SK-N-SH treated with all-trans-retinoic acid at 6 μM for 48 hours (cell line): ENCODE measurements around the gene ATRNL1.
A peak's percentile ranks its signal among the peaks of the same experiment; 100 is the strongest.
"Not testable (repeated sequence)": the region's sequence is repeated elsewhere in the genome, so short reads cannot be mapped to it uniquely, and the experiment has no call there.

Experiments used
- ATAC-seq: fragments of 200-7000 bp; cut with Tn5 transposase; 3 replicates; pipeline ENCODE4 v1.9.1; 2020; ENCODE audit warnings: mild to moderate bottlenecking, moderate library complexity
- ARNTL ChIP-seq: fragments of 450-650 bp; formaldehyde crosslinking; IDR thresholded peaks from 2 replicates; pipeline ENCODE4 v1.5.0; 2020; ENCODE audit warnings: low read depth, mild to moderate bottlenecking, moderate library complexity, borderline replicate concordance
- BACH2 ChIP-seq: fragments of 250-450 bp; sonication (Bioruptor Pico); IDR thresholded peaks from 2 replicates; pipeline ENCODE4 v1.9.0; 2021; ENCODE audit warnings: mild to moderate bottlenecking, borderline replicate concordance
- CREB5 ChIP-seq: fragments of 250-450 bp; sonication (Bioruptor Pico); IDR thresholded peaks from 2 replicates; pipeline ENCODE4 v1.5.1; 2020; ENCODE audit warnings: low read depth, mild to moderate bottlenecking, moderate library complexity
- CSDC2 ChIP-seq: fragments of 250-450 bp; sonication (Bioruptor Pico); IDR thresholded peaks from 2 replicates; pipeline ENCODE4 v1.5.0; 2020; ENCODE audit warnings: mild to moderate bottlenecking, moderate library complexity
- ESRRG ChIP-seq: fragments of 250-450 bp; sonication (Bioruptor Pico); IDR thresholded peaks from 2 replicates; pipeline ENCODE4 v1.6.1; 2021; ENCODE audit warnings: mild to moderate bottlenecking
- GLIS3 ChIP-seq: fragments of 250-450 bp; sonication (Bioruptor Pico); IDR thresholded peaks from 2 replicates; pipeline ENCODE4 v1.5.0; 2020; ENCODE audit warnings: mild to moderate bottlenecking, moderate library complexity
- ISL1 ChIP-seq: fragments of 250-450 bp; sonication (Bioruptor Pico); IDR thresholded peaks from 2 replicates; pipeline ENCODE4 v2.1.2; 2022; ENCODE audit warnings: mild to moderate bottlenecking, moderate library complexity
- OSR1 ChIP-seq: fragments of 250-450 bp; sonication (Bioruptor Pico); IDR thresholded peaks from 2 replicates; pipeline ENCODE4 v1.8.0; 2022; ENCODE audit warnings: moderate library complexity, mild to moderate bottlenecking, inconsistent platforms
- PATZ1 ChIP-seq: fragments of 250-450 bp; sonication (Bioruptor Pico); IDR thresholded peaks from 2 replicates; pipeline ENCODE4 v1.8.0; 2020; ENCODE audit warnings: mild to moderate bottlenecking, moderate library complexity, borderline replicate concordance
- POU6F1 ChIP-seq: fragments of 250-450 bp; sonication (Bioruptor Pico); IDR thresholded peaks from 2 replicates; pipeline ENCODE4 v1.8.0; 2021; ENCODE audit warnings: low read depth, mild to moderate bottlenecking, moderate library complexity, borderline replicate concordance
- RARB ChIP-seq: fragments of 250-450 bp; sonication (Bioruptor Pico); IDR thresholded peaks from 2 replicates; pipeline ENCODE4 v1.8.0; 2021; ENCODE audit warnings: mild to moderate bottlenecking, moderate library complexity
- SNAI2 ChIP-seq: fragments of 250-450 bp; sonication (Bioruptor Pico); IDR thresholded peaks from 2 replicates; pipeline ENCODE4 v1.5.0; 2020; ENCODE audit warnings: mild to moderate bottlenecking, moderate library complexity
- TCF4 ChIP-seq: fragments of 250-450 bp; sonication (Bioruptor Pico); IDR thresholded peaks from 2 replicates; pipeline ENCODE4 v1.8.0; 2021; ENCODE audit warnings: mild to moderate bottlenecking, moderate library complexity, borderline replicate concordance
- TSHZ2 ChIP-seq: fragments of 250-450 bp; sonication (Bioruptor Pico); IDR thresholded peaks from 2 replicates; pipeline ENCODE4 v1.5.0; 2020; ENCODE audit warnings: mild to moderate bottlenecking, moderate library complexity
- ZC3H10 ChIP-seq: fragments of 250-450 bp; sonication (Bioruptor Pico); IDR thresholded peaks from 2 replicates; pipeline ENCODE4 v1.5.1; 2021; ENCODE audit warnings: mild to moderate bottlenecking, moderate library complexity
- ZNF565 ChIP-seq: fragments of 450-650 bp; formaldehyde crosslinking; conservative IDR thresholded peaks from 2 replicates; pipeline ENCODE4 v1.5.0; 2020; ENCODE audit warnings: low read depth, mild to moderate bottlenecking, moderate library complexity
- ZNF8 ChIP-seq: fragments of 450-650 bp; formaldehyde crosslinking; IDR thresholded peaks from 2 replicates; pipeline ENCODE4 v1.5.0; 2020; ENCODE audit warnings: mild to moderate bottlenecking, moderate library complexity

The ATRNL1 gene

GRCh38 chr10:115398026-115398425, 304.9 kb downstream of the ATRNL1 start:
- TF ChIP-seq ESRRG (CRISPR knock-in tag) (no peak), TSHZ2 (CRISPR knock-in tag) (no peak), POU6F1 (CRISPR knock-in tag) (no peak), PATZ1 (CRISPR knock-in tag) (no peak), RARB (CRISPR knock-in tag) (no peak), TCF4 (CRISPR knock-in tag) (no peak), GLIS3 (CRISPR knock-in tag) (no peak)
- ATAC-seq: no peak

- ATAC-seq: no peak
- peak; percentile 93 for TF ChIP-seq ISL1
- TF ChIP-seq ARNTL (CRISPR knock-in tag): no peak
Observed at GRCh38 chr10:115402699-115403098, 309.5 kb downstream of the ATRNL1 start.

- ATAC-seq: not testable (repeated sequence)
Observed at GRCh38 chr10:115405838-115406237, 312.7 kb downstream of the ATRNL1 start.

- no peak for TF ChIP-seq RARB (CRISPR knock-in tag)
- no peak for TF ChIP-seq GLIS3 (CRISPR knock-in tag)
- TF ChIP-seq ZNF565 (CRISPR knock-in tag): no peak
- TF ChIP-seq POU6F1 (CRISPR knock-in tag): no peak
- no peak for TF ChIP-seq ARNTL (CRISPR knock-in tag)
- no peak for TF ChIP-seq CSDC2 (CRISPR knock-in tag)
- TF ChIP-seq CREB5 (CRISPR knock-in tag): no peak
- TF ChIP-seq PATZ1 (CRISPR knock-in tag): no peak
- no peak for TF ChIP-seq TSHZ2 (CRISPR knock-in tag)
- no peak for TF ChIP-seq OSR1 (CRISPR knock-in tag)
- no peak for TF ChIP-seq SNAI2 (CRISPR knock-in tag)
- TF ChIP-seq TCF4 (CRISPR knock-in tag): no peak
- no peak for TF ChIP-seq BACH2
- no peak for TF ChIP-seq ZC3H10 (CRISPR knock-in tag)
- TF ChIP-seq ZNF8 (CRISPR knock-in tag): no peak
- ATAC-seq: no peak
Observed at GRCh38 chr10:115409347-115409746, 316.2 kb downstream of the ATRNL1 start.
